Activated T-cell treated with anti-CD3 and anti-CD28 coated beads for 48 hours (primary cell): Measurements from ENCODE around the gene LHX6.

Experiments used
- DNase-seq: peaks from one replicate; pipeline ENCODE4 v3.0.0-alpha.2; 2020; ENCODE audit warnings: low read depth

Gene LHX6

DNA sequence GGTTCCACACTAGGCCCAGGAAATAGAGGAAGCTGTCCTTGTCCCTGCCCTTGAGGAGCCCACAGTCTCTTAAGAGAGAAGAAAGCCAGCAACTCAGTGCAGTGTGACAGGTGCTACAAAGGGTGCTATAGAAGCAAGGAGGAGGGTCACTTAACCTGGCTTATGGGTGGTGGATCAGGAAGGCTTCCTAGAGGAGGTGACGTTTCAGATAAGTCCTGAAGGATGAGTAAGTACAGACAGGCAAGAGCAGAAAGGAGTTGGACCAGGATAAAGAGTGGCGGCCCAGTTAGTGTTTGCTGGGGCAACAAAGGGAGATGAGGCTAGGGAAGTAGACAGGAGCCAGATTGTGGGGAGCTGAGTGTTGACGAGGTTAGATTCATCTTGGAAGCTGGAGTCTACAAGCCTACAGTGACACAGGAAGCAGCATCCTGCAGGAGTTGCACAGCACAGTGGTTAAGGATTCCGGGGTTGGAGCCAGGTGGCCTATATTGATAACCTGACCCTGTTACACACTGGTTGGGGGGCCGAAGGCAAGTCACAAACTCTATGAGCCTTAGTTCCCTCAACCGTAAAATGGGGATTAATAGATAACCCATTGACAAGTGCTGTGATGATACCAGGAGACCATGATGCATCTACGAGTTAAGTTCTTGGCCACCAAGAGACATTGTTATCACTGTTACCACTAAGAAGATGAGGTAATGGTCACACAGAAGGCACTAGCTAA lies 5.4 kb upstream of the LHX6 start:
- DNase-seq: no peak

DNA sequence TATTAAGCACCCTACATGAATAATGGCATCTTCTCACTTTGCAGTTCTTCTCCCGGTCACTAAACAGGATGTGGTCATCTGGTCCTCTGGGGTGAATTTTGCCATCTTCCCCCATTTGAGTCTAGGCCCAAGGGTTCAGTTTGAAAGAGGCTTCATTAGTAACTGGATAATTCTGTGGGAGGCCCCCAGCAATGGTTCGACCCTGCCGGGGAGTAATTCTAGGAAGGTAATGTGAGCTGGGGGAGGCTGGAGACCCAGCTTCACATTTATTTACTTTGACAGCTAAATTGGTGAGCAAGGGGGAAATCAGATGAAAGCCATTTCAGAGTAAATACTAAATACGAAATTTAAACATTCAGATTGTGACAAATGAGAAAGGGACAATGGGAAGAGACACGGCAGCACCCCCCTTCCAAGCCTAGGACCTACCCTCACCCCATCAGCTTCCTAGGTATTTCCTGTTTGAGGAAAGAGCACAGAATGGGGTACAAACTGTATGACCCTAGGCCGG lies 4.1 kb upstream of the LHX6 start:
- DNase-seq: no peak

DNA sequence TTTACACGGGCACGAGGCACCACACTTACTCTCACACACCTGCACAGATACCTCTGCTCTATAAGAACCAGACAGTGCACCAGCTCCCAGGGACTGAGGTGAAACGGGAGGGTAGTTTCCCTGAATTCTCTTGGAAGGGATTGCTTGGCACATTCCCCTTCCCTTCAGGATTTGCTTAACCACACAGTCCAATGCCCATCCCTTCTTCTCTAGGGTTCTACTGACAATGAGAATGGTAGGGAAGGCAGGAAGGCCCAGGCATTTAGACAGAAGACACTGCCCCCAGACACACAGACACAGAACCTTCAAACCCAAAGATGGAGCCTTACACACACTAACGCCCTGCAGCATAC lies 704 bp upstream of the LHX6 start:
- no peak for DNase-seq

DNA sequence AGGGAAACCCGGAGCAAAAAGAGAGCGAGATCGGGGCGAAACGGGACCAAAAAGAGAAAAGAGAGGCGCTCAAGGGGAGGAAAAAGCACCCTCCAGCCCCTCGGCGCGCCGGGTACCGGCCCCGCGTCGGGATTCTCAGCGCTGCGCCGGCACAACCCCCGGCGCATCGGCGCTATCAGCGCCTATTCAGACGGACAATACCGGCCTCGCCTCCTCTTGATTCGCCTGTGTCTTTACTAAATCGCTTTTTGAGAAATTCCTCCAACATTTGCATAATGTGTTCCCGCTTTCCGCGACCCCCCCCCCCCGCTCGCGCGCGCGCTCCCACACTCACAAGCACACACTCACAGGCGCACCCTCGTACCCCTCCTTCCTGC lies 578 bp downstream of the LHX6 start:
- no peak for DNase-seq

DNA sequence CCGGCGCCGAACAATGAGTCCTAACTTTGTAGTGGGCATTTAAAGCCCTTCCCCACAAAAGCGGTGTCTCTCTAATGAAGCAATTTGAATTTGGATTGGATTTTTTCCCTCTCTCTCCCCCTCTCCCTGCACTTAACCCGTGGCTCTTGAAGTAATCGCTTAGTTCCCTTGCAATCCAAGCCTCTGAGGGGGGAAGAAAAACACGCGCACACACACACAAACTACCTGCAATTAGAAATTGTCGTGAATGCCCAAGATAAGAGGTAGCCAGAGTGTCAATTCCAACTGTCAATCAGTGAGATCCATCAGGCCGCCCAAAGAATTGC lies 1.2 kb downstream of the LHX6 start:
- DNase-seq: no peak

DNA sequence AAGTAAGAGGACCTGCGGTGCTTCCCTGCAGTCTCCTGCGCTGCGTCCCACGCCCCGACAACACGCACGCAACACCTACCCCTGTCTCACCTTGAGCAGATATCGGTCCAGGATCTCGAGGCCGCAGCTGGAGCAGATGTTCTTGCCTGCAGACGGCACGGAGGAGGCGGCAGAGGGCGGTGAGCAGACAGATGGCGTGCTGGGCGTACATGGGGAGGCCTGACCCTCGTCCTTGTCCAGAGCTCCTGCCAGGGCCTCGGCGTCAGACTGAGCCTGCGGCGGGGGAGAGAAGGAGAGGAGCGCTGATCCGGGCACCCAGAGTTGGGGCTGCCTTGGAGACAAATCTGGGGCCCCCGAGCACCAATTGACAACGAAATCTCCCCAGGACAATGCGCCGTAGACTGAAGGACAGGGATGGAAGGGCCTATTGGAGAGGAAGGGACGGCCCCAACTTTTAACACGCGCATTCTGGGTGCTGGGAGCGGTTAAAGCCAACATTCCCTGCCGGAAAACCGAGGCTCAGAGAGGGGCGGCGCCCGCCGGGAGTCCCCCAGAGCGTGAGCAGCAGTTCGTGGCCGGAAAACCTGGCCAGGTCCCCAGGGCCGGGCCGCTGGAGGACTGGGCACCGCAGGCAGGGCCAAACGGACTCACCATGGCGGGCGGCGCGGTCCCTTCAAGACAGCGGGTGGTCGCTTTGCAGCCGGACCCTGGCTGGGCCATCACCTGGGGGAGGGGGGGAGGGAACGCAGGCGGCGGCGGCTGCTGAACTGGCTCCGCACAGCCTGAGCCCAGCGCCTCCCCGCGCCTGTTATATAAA lies 1.8 kb downstream of the LHX6 start:
- no peak for DNase-seq

DNA sequence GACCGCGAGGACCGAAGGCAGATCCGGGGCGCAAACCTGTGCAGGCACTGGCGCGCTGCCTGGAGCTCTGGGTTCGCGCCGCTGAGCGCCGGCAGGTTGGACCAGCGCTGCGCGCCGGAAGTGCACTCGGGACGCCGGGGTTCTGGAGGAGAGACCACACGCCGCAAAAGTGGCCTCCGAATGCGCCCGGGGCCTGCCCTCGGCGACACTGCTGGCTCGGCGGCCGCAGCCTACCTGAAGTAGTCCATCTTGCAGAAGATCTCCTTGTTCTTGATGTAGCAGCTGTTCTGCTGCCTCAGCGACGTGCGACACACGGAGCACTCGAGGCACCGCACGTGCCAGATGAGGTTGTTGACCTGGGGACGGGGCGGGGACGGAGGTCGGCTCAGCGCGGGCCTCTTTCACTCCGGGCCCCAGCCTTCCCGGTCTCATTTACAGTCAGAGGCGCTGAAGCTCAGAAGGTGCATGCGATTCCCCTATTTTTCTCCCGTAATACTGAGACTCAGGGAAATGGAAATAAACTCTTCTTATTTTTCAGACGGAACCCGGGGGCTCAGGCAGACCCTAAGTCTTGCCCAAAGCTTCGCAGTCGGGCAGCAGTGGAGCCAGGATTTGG lies 2.5 kb downstream of the LHX6 start:
- DNase-seq: no peak

DNA sequence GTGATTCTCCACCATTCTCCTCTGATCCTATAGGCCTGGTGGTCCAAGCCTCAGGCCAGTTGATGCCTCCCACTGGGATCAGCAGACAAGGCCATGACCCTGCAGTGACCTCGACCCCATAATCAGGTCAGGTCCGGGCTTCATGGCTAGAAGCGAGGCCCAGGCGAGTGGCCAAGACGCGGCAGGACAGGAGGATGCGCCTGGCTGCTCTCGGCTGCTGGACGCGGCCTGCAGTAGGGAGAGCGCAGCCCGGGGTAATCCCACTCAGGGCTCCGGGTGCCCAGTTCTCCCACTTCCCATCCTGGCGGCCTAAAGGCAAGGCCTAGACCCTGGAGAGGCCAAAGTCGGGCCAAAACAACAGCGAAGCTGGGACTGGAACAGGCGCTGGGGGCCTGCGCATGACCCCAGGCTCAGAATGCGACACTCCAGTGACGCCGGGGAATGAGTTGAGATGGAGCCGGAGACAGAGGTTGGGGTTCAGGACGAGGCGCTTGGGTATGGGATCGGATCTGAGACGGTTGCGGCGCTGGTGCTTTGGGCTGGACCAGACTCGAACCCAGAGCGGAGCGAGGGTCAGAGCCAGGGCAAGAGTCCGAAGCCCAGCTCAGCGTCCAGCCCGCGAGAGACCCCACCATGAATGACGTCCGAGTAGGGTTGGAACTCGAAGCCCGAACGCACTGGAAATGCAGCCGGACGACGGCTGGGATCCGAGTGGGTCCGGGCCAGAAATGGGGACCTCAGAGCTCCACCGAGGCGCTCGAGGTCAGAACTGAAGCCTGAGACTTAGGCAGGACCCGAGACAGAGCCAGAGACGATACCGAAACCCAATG lies 3.2 kb downstream of the LHX6 start:
- DNase-seq: no peak

DNA sequence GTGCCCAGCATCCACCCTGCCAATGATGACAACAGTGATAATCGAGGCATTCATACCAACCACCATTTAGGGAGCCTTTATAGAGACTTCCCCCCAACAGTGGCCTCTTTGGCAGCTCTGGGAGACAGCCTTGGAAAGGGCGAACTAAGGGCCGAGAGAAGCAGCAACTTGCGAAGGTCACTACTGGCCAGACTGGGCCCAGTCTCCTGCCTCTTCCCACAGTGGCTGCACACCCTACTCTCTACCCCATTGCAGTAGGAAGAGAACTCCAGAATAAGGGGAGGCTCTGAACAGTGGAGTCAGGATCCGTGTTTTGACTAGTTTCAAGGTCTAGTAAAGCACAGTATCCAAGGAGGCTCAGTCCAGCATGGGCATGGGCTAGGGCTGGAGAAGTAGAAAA lies 5.3 kb downstream of the LHX6 start:
- DNase-seq: no peak

DNA sequence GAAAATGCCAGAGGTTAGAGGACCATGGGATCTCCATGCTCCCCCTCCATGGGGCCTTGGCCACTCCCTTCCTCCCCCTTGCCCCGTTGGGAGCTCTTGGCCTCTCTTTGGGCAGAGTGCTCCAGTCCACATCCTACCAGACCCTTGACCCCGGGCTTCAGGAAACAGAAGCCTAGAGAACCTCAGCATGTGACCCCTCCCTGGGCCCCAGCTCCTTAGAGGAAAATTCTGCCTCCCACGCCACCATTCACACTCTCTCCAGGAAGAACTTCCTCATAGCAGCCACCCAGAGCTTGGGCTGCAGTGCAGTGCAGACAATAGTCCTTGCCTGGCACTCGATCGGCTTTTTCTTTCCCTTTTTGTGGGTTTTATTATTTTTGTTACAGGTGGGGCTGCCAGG lies 6.0 kb downstream of the LHX6 start:
- no peak for DNase-seq

DNA sequence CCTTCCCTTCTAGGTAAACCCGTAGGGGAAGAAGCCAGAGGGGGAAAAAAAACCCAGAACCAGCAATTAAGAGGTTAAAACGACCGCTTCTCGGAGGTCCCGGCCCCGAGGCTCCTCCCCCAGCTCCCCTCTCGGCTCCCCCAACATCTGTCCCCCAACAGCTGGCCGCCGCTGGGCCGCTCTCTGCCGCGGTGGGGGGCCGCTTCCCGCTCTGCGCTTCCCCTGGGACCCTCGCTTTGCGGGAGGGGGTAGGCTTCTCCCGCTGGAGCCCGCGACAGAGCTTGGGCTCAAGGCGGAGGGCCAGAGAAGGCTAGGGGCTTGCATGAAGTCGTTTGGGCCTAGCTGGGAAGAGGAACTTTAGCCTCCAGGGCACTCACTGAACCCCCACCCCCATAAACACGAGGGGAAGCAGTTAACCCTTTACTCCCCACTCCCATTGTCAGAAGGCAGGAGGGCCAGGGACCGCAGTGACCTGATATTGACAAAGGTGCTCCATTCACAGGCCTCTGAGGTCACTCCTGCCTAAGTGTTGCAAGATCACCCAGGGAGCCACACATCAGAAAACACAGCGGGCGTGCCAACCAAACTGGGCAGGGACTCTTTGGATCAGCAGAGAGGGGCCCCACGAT lies 7.5 kb downstream of the LHX6 start:
- DNase-seq: no peak

DNA sequence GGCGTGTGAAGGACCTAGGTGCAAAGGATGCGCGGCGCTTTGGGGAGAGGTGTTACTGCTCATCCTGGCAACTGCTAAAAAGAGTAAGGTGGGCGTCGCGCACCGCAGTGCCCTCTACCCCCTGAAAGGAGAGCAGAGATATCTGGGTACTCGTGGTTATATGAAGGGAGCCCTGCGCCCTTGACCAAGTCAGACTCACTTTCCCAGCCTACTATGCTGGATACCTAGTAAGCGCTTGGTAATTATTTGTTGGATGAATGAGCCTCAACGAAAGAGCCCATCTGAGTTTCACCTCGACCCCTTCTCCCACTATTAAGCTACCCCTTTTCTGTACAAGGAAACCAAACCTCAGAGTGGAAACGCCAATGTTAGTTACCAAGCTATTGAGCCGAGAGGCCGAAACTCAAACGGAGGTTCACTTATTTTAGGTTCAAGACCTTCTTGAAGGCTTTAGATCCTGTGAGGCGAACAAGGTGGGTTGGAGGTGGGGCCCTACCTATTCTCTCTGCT lies 8.0 kb downstream of the LHX6 start:
- no peak for DNase-seq

DNA sequence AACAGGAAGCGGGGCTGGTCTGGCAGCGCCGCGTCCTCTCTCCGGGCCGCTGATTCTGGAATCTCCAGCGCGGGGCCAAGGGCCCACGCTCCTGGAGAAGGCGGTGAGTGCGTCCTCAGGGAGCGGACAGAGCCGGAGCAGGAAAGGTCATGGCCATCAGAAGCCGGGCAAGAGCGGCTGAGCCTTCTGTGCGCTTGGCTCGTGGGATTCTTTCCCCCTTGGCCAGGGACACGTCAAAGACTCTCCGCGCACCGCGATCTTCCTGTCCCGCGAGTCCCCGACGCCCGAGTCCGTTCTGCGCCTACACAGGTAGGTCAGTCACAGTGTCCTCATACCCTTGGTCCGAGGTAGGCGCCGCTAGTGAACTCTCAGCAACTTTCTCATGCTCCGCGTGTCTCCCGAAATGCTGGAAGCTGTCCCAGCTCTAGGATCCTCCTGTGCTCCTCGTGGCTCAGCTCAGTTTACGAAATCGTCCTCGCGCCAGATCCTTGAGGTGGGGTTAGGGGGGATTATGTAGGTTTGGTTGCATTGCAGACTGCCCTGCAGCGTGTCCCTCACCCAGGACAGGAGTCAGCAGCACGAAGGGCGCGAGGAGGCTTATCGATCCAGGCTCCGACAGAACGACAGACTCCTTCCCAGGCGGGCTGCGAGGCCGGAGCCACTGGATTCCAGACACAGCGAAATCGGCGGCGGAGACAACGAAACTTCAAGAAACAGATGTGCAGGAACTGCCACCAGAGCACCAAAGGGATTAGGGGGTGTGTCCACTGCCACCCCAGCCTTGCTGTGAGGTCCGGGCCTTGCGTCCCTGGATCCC lies 8.7 kb downstream of the LHX6 start:
- DNase-seq: no peak

DNA sequence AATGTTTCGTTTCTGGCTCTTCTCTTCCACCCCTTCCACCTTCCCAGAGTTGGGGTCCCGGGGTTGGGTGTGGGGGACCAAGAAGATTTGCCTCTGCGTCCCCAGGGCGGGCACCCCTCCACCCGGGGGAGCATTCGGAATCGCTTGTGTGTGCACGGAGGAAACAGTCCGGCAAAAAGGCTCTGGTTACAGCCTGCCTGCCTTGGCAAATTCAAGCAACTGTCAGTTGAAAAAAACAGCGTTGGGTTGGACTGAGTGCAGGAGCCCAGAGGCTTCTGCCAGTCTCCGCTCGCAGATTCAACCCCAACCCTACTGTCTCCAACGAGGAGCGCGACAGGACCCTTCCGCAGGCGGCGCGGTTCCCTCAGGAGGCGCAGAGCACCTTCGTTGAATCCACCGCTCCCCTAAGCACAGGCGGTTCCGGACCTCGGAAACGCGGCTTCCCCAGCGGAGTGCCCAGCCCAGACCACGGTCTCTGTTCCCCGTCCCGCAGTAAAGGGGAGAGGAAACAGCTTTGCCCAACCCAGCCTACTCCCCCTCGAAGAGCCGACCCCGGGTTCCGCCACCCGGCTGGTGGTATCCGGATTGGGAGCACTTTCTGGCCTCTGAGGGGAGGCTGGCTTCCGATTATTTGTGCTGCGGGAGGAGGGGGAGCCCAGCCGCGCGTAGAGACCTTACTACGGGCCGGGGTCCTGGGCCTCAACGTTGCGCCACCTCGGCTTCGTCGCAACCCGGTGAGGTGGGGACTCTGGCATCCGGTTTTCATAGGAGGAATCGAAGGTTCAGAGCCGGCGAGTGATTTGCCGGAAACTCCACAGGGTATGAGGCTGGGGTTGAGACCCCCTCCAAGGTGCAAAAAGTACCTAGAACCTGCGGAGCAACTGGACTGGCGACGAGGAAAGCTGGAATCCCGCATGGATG lies 9.6 kb downstream of the LHX6 start:
- DNase-seq: no peak

DNA sequence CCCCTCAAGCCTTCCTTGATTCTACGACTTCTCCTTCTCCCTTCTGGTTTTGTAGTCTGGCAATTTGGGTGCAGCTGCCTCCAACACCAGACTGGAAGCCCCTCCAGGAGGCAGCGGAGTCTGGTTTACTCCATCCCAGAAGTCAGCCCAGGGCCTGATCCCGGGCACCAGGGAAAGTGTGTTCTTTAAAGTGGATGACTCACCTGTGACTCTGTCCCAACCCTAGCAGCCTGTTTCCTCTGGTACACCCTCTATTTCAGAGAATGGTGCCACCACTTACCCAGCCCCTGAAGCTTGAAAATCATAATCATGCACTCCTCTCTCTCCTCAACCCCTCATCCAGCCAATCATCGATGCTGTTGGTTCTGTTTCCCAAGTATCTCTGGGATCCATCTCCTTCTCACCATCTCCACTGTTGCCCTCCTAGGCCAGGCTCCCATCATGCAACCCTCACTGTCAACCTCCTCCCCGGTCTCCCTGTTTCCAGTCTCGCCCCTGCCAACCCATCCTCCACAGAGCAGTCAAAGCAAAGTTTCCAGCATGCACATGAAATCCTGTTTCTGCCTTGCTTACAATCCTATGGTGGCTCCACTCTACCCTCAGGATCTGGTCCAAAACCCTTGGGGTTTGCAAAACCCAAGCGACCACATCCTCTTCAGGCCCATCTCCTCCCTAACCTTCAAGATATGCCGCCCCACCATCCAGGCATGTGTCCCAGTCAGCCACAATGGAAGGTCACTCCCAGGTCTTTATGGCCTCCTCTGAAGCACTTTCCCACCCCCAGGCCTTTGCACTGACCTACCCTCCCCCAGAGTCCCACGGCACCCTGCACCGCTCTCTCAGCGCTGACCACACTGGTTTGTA lies 10.5 kb downstream of the LHX6 start:
- no peak for DNase-seq

DNA sequence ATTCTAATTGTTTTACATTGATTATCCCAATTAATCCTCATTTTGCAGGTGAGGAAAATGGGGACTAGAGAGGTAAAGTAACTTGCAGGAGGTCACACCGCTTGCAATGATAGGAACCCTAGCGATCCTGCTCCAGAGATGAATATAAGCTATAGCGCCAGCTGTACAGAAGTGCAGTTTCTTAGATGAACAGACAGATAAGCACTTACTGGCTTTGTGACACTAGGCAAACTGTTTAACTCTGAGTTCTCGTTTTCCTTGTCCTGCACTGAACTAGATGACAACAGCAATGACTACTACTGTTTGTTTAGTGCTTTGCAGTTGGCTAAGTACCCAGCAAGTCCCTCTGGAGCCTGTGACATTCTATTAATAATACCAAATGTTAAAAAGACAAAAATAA lies 11.1 kb downstream of the LHX6 start:
- no peak for DNase-seq

DNA sequence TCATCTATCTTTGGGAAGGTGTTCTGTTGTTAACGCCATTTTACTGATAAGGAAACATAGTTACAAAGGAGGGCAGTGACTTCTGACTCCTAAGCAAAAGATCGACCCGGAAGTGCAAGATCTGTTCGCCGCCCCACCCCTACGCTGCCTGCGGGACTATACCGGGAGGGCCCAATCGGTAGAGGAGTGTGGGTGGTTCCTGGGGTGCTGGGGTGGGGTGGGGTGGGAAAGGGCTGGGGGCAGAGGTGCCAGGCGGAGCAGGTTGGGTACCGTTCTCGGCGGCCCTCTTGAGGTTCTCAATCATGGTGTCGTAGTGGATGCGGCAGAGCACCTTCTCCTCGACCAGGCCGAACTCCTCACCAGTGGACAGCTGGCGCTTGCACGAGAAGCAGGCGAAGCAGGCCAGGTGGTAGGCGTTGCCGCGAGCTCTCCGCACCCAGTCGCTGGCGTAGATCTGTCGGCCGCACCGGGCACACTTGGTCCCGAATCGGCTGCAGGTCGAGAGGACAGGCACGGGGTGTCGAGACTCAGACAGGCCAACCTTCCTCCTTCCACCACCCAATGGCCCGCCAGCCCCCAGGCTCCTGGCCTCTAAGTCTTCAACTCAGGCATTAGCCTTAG lies 11.8 kb downstream of the LHX6 start:
- DNase-seq: no peak

DNA sequence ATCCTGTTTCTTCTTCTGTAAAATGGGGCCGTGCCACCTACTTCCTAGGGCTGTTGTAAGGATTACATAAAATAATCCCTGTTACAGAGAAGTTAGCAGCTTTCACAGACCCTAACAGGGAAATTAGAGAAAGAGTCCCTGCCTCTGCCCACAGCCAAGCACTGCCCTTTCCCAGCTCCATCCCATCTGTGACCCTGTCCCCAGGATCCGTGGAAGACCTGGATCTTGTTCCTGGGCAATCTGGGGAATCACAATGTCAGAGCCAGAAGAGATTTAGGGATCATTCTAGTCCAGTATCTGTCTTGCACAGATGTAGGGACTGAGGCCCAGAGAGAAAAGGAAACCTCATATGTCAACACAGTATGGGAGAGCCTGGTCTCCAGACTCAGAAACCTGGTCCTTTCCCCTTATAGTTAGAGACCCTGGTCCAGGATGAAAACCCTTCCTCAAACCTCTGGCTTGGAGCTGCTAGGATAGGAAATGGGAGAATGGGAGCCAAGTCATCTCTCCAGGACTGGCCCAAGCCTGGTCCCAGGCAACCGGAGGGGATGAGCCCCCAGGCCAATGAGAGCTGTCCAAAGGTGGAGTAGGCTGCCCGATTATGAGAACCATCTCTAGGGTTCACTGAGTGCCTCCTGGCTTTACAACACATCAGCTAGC lies 12.5 kb downstream of the LHX6 start:
- DNase-seq: no peak
